Measurements from ENCODE around the gene HSPB9. TPM values are rescaled to one million over a fixed set of nuclear protein-coding genes. Genes with fewer than 3 reads are reported as not detected.

The HSPB9 gene
- total and polyA plus RNA-seq, 9 of the 15 experiments (the other 6 are each of a cell fraction or from before 2014, with no cell fraction given), result 0.04 to 0.16 (median 0.08) TPM; not detected in 3

- intact Hi-C loops (cut with micrococcal nuclease), result no loop called here
- peak within 1 kb of the TSS; percentile 63; the same call in 1 of the 2 replicates for H2AFZ ChIP-seq (ENCODE audit: low read depth, low read length)
- in situ Hi-C loops (cut with MboI), result no loop called here
- peaks cover 0 to 12% of the 10 kb centered on the region in 2 experiments; a peak in 3 of 5 replicates for H3K27me3 ChIP-seq (ENCODE audit: control insufficient read depth in 2 of 2, insufficient read depth in 2 of 2, low read length in 2 of 2)
- BruUV-seq (replicated peaks), result no TSS peak
- no peak within 1 kb of the TSS for H3K27ac ChIP-seq (ENCODE audit: extremely low read depth, low read depth, low read length)
- POLR2A ChIA-PET, result interaction anchor here (0.7 to 0.8 kb wide), 1 partner anchor 11 kb away, joined by 3 to 4 read pairs; no protein-coding TSS in a partner anchor
- TF ChIP-seq ZFP91 (CRISPR knock-in tag; IDR thresholded peaks at IDR 0.05) (no peak), L3MBTL2 (IDR thresholded peaks at IDR 0.05) (peak; percentile 51), NFIC (IDR thresholded peaks at IDR 0.05) (no peak), E2F6 (IDR thresholded peaks at IDR 0.05; ENCODE audit: borderline replicate concordance in 1 of 2, extremely low read depth in 1 of 2, insufficient read depth in 1 of 2, insufficient read length in 1 of 2, low read depth in 1 of 2, low read length in 1 of 2, poor library complexity in 1 of 2, severe bottlenecking in 1 of 2) (peak in 1 of 2 experiments; percentile 54)
- H4K20me1 ChIP-seq (replicated peaks; ENCODE audit: control insufficient read depth, insufficient read depth, low read length), result no peaks in the 10 kb centered on the region; the same call in 1 of the 2 replicates
- H3K79me2 ChIP-seq (ENCODE audit: control insufficient read depth, insufficient read depth, low read length), result no peaks in the 10 kb centered on the region
- no peak within 1 kb of the TSS for H3K4me2 ChIP-seq (ENCODE audit: insufficient read depth, low read length)
- DNase-seq (ENCODE audit: extremely low read depth in 1 of 4, low spot score in 3 of 4), result peak in 3 of 4 experiments; percentile 52 to 87 (median 86)
- WGBS (ENCODE audit: insufficient coverage, low coverage, missing lambda C conversion rate), result 27% methylated on average over 35 of the region's 52 CpGs
- CTCF ChIA-PET (ENCODE audit: low intra/inter-chr PET ratio), result interaction anchor here (0.6 kb wide), 1 partner anchor 89 kb away, joined by 5 read pairs; no protein-coding TSS in a partner anchor
- H3K4me1 ChIP-seq (replicated peaks in 1 of 2; ENCODE audit: control insufficient read depth in 2 of 2, insufficient read depth in 2 of 2, low read length in 2 of 2), result peaks cover 11 to 27% of the 10 kb centered on the region in 2 experiments; a peak in 4 of 5 replicates
- peak; percentile 50 for ATAC-seq
- H3K4me3 ChIP-seq, result no peak within 1 kb of the TSS
- peak within 1 kb of the TSS in 1 of 2 experiments; percentile 79; a peak in 2 of 4 replicates for H3K9ac ChIP-seq (ENCODE audit: insufficient read depth in 1 of 2, low read depth in 2 of 2, low read length in 2 of 2)
- no peaks in the 10 kb centered on the region for H3K36me3 ChIP-seq (ENCODE audit: control insufficient read depth, insufficient read depth, low read length)
- no peaks in the 10 kb centered on the region for H3K9me3 ChIP-seq (replicated peaks; ENCODE audit: control insufficient read depth, insufficient read depth, low read depth, low read length)
- no peak for FAIRE-seq
- H3K9me1 ChIP-seq (ENCODE audit: control insufficient read depth, insufficient read depth, low read length), result no peaks in the 10 kb centered on the region
These were observed 24.6 kb upstream of the HSPB9 start, which contains the start of gene ZNF385C for GRCh38 chr17:42097691-42098631. TSS of gene ZNF385C (minus strand) at chr17:42098473. CDS start at chr17:42063056, 35,417 bp downstream.
